CD4-positive, alpha-beta T cell (primary cell): ENCODE results near the gene MAPKAP1. TPM values are rescaled to one million over a fixed set of nuclear protein-coding genes. Genes with fewer than 3 reads are reported as not detected.

Experiments used
- ATAC-seq: fragments of 200-7000 bp; cut with Tn5 transposase; one replicate; pipeline ENCODE4 v1.10.0; 2022; ENCODE audit warnings: mild to moderate bottlenecking; ENCODE audit not compliant: poor library complexity
- CTCF ChIA-PET: fragments of 350-600 bp; sonication (Branson Sonifier 250); formaldehyde crosslinking; loops from one replicate; lab custom pipeline; 2021; ENCODE audit warnings: antibody characterized with exemption, inconsistent platforms; lab: Charles Lee
- POLR2A ChIA-PET: fragments of 350-600 bp; sonication (Branson Sonifier 250); formaldehyde crosslinking; loops from one replicate; lab custom pipeline; 2021; ENCODE audit warnings: antibody characterized with exemption, inconsistent platforms; lab: Charles Lee
- DNase-seq, 14 experiments: peaks; one replicate each; pipeline ENCODE4 v3.0.0-alpha.2; 2013 to 2020; ENCODE audit warnings: mixed read lengths in 2 of 14
- H3K27ac ChIP-seq, 2 donors: one replicate each; pipeline versions ENCODE4 v1.5.1 to v1.7.0; 2013; ENCODE audit warnings: low read length in 2 of 2, low read depth in 1 of 2, mild to moderate bottlenecking in 1 of 2
- H3K27me3 ChIP-seq, 2 experiments: 1 replicate in 1 of 2; 2 replicates in 1 of 2; pipeline versions ENCODE4 v1.6.1 to v1.7.0; 2013; ENCODE audit warnings: low read length in 2 of 2, control low read depth in 1 of 2, mild to moderate bottlenecking in 1 of 2, moderate library complexity in 1 of 2; ENCODE audit not compliant: insufficient read depth in 2 of 2, control insufficient read depth in 1 of 2
- H3K36me3 ChIP-seq: one replicate; pipeline ENCODE4 v1.6.1; 2013; ENCODE audit warnings: low read length, control low read depth; ENCODE audit not compliant: insufficient read depth
- H3K4me1 ChIP-seq: one replicate; pipeline ENCODE4 v1.6.1; 2013; ENCODE audit warnings: low read length, control low read depth; ENCODE audit not compliant: insufficient read depth
- H3K4me3 ChIP-seq: one replicate; pipeline ENCODE4 v1.5.1; 2013; ENCODE audit warnings: mild to moderate bottlenecking, low read length, moderate library complexity
- H3K9me3 ChIP-seq, 2 experiments: 1 replicate in 1 of 2; 2 replicates in 1 of 2; pipeline versions ENCODE4 v1.6.1 to v1.7.0; 2013; ENCODE audit warnings: low read length in 2 of 2, mild to moderate bottlenecking in 2 of 2, control low read depth in 1 of 2, moderate library complexity in 1 of 2; ENCODE audit not compliant: control insufficient read depth in 1 of 2, insufficient read depth in 1 of 2
- H3K27ac Mint-ChIP-seq: one replicate; pipeline ENCODE4 v1.8.0; 2020; ENCODE audit warnings: mixed read lengths
- H3K27me3 Mint-ChIP-seq: one replicate; pipeline ENCODE4 v1.8.0; 2021; ENCODE audit warnings: mixed read lengths
- H3K36me3 Mint-ChIP-seq: one replicate; pipeline ENCODE4 v1.8.0; 2021; ENCODE audit warnings: low read depth, mixed read lengths
- H3K4me1 Mint-ChIP-seq: one replicate; pipeline ENCODE4 v1.8.0; 2021; ENCODE audit warnings: low read depth, mixed read lengths
- H3K4me3 Mint-ChIP-seq: one replicate; pipeline ENCODE4 v1.8.0; 2020; ENCODE audit warnings: mild to moderate bottlenecking, mixed read lengths
- H3K9me3 Mint-ChIP-seq: one replicate; pipeline ENCODE4 v1.8.0; 2020; ENCODE audit warnings: mixed read lengths
- intact Hi-C, 2 experiments: fragments of 100-400 bp; cut with DNase I in 1 of 2; cut with micrococcal nuclease in 1 of 2; formaldehyde crosslinking; loops; one replicate each; pipeline versions ENCODE4 v1.15.1 to v1.9.0; 2023 to 2025; cut with DNase I, micrococcal nuclease
- total RNA-seq, 174 experiments: library from RNA in 2 of 174; stranded (reverse) in 2 of 174; gene quantifications; one replicate each; pipeline ENCODE4 v1.2.3 and lab custom pipeline; 2021 to 2026
- TF ChIP-seq, protein P1 (sequence below): fragments of 200-600 bp; IDR thresholded peaks from one replicate; pipeline ENCODE4 v1.8.0; 2022; ENCODE audit warnings: antibody characterized with exemption, mild to moderate bottlenecking

The MAPKAP1 gene
- total RNA-seq, 2 experiments from 2014 or later: 40.3 to 44.9 TPM

DNA sequence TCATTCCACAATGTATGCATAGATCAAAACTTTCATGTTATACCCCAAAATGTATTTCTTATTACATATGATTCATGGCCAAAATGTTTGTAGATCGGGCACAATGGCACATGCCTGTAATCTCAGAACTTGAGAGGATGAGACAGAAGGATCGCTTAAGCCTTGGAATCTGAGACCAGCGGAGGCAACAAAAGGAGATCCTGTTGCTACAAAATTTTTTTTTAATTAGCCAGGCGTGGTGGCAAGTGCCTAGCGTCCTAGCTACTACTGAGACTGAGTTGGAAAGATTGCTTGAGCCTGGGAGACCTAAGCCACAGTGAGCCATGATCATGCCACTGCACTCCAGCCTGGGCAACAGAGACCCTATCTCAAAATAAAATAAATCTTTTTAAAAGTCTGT lies 89.9 kb downstream of the MAPKAP1 start:
- POLR2A ChIA-PET: no interaction called here
- H3K27ac Mint-ChIP-seq: no peak overlapping the region
- H3K4me3 Mint-ChIP-seq: no peak overlapping the region
- H3K36me3 ChIP-seq: no peaks in the 10 kb centered on the region
- no peaks in the 10 kb centered on the region for H3K27me3 Mint-ChIP-seq
- no peaks in the 10 kb centered on the region for H3K27me3 ChIP-seq
- no peaks in the 10 kb centered on the region for H3K9me3 ChIP-seq
- CTCF ChIA-PET: no interaction called here
- peaks cover 4% of the 10 kb centered on the region for H3K36me3 Mint-ChIP-seq
- H3K4me1 ChIP-seq: peaks cover 3% of the 10 kb centered on the region
- H3K4me3 ChIP-seq: no peak overlapping the region
- peaks cover 18% of the 10 kb centered on the region for H3K4me1 Mint-ChIP-seq
- no peak for ATAC-seq
- H3K27ac ChIP-seq: no peak overlapping the region
- intact Hi-C loops: no loop called here
- H3K9me3 Mint-ChIP-seq: no peaks in the 10 kb centered on the region
- TF ChIP-seq, protein P1, sequence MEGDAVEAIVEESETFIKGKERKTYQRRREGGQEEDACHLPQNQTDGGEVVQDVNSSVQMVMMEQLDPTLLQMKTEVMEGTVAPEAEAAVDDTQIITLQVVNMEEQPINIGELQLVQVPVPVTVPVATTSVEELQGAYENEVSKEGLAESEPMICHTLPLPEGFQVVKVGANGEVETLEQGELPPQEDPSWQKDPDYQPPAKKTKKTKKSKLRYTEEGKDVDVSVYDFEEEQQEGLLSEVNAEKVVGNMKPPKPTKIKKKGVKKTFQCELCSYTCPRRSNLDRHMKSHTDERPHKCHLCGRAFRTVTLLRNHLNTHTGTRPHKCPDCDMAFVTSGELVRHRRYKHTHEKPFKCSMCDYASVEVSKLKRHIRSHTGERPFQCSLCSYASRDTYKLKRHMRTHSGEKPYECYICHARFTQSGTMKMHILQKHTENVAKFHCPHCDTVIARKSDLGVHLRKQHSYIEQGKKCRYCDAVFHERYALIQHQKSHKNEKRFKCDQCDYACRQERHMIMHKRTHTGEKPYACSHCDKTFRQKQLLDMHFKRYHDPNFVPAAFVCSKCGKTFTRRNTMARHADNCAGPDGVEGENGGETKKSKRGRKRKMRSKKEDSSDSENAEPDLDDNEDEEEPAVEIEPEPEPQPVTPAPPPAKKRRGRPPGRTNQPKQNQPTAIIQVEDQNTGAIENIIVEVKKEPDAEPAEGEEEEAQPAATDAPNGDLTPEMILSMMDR: no peak
- DNase-seq: no peak

DNA sequence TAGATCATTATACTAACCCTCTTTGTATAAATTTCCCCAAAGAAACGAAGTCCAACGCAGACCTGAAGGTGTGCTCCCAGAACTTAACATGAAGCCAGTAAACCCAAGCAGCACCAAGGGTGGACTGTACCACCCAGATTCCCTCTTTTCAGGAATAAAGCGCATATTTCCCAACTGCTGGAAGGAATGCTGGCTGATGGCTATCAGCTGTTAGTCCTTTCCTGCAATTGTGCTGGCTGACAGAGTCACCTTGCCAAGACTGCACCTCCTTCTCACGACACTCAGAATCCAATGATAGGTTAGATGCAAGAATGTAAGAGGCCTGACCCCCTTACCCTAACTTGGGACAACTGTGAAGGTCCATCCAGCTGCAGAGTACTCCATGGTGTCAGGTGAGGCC lies 93.9 kb downstream of the MAPKAP1 start:
- CTCF ChIA-PET: no interaction called here
- Histone ChIP-seq H3K9me3 (no peaks in the 10 kb centered on the region), H3K4me1 (peaks cover 3% of the 10 kb centered on the region), H3K4me3 (no peak overlapping the region), H3K36me3 (no peaks in the 10 kb centered on the region), H3K27ac (no peak overlapping the region), H3K27me3 (no peaks in the 10 kb centered on the region)
- Mint-ChIP-seq H3K27ac (no peak overlapping the region), H3K4me3 (no peak overlapping the region), H3K36me3 (no peaks in the 10 kb centered on the region), H3K9me3 (no peaks in the 10 kb centered on the region), H3K4me1 (peaks cover 26% of the 10 kb centered on the region), H3K27me3 (no peaks in the 10 kb centered on the region)
- no peak for DNase-seq
- TF ChIP-seq, protein P1: no peak
- intact Hi-C loops: no loop called here
- POLR2A ChIA-PET: interaction anchor here (0.8 kb wide), 1 partner anchor 14 kb away, joined by 3 read pairs; no protein-coding TSS in a partner anchor
- ATAC-seq: no peak

DNA sequence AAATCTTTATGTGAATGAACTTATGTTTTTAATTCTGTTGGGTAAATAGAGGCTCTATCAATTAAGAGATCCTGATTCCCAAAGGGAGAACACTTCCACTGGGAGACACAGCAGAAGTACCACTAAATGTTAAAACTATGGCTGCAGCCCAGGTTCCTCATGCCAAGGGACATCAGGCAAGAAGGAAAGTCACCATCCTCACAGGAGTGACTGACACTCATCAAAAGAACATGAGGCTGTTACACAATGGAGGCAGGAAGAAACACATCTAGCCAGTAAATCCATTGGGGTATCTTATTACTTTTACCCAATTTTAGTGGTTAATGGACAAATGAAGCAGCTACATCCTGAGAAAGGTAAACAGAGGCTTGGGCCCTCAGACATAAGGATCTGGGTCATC lies 94.4 kb downstream of the MAPKAP1 start:
- H3K36me3 Mint-ChIP-seq: no peaks in the 10 kb centered on the region
- ChIA-PET CTCF (no interaction called here), POLR2A (interaction anchor here (0.8 kb wide), 1 partner anchor 14 kb away, joined by 3 read pairs; no protein-coding TSS in a partner anchor)
- no peaks in the 10 kb centered on the region for H3K27me3 Mint-ChIP-seq
- ATAC-seq: no peak
- peaks cover 26% of the 10 kb centered on the region for H3K4me1 Mint-ChIP-seq
- peaks cover 3% of the 10 kb centered on the region for H3K4me1 ChIP-seq
- TF ChIP-seq, protein P1: no peak
- H3K27ac ChIP-seq: no peak overlapping the region
- intact Hi-C loops: no loop called here
- no peak overlapping the region for H3K4me3 Mint-ChIP-seq
- no peaks in the 10 kb centered on the region for H3K9me3 ChIP-seq
- no peak for DNase-seq
- no peak overlapping the region for H3K4me3 ChIP-seq
- H3K27me3 ChIP-seq: no peaks in the 10 kb centered on the region
- no peak overlapping the region for H3K27ac Mint-ChIP-seq
- no peaks in the 10 kb centered on the region for H3K9me3 Mint-ChIP-seq
- no peaks in the 10 kb centered on the region for H3K36me3 ChIP-seq
